HCEC 1CT (cell line): ENCODE data around the gene PRSS57.
A peak's percentile ranks its signal among the peaks of the same experiment; 100 is the strongest.

ENCODE experiments used
- DNase-seq: peaks from one replicate; pipeline ENCODE4 v3.0.0-alpha.2; 2017

Gene PRSS57

DNA sequence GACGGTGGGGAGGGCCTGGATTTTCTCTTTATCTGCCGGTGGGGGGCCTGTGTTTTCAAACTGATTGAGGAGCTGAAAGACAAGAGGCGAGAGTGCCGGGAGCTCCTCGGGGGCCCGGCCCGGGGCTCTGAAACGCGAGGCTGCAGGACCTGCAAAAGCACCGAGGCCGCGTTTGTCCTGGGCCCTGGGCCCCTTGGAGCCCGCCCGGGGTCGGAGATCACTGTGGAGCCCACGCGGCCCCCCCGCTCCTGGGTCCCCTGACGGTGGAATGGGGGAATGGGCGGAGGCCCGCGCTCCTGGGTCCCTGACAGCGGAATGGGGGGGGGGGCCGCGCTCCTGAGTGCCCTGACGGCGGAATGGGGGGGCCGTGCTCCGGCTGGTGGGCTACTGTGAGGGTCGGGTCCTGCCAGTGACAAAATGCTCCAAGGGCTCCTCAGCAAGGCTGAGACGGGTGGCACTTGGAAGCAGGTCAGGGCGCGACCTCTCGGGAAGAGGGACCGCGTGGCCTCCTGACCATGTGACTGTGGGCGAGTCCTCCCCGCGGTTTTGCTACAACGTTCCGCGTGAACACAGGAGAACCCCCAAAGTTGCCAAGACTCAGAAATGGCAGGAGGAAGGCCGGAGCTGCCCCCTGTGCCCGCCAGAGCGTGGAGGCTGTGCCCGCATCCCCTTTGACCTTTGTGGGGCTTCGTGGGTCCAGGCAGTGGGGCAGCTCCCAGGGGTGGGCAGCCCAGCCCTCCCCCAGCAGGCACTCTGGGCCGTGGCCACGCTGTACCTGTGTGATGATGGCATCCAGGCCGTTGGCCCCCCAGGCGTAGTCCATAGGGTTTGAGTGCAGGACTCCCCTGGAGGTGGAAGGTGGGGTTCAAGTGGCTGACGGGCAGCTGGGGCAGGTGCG is 46.1 kb downstream of the PRSS57 start:
- no peak for DNase-seq

DNA sequence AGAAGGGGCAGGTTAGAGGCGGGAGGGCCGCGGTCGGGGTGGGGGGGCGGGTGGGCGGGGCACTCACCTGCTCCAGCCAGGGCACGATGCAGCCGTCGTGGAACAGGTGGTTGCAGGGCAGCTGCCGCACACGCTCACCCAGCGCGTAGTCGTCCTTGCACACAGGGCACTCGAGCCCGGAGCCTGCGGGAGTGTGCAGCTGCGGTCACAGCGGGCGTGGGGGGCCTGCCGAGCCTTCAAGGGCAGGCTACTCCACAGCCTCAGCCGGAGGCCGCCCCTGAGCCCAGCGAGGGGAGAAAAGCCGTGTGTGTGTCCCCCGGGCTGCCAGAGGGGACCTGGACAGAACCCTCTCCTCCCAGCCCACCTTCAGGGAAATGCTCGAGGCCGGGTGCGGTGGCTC is 46.9 kb downstream of the PRSS57 start:
- no peak for DNase-seq

DNA sequence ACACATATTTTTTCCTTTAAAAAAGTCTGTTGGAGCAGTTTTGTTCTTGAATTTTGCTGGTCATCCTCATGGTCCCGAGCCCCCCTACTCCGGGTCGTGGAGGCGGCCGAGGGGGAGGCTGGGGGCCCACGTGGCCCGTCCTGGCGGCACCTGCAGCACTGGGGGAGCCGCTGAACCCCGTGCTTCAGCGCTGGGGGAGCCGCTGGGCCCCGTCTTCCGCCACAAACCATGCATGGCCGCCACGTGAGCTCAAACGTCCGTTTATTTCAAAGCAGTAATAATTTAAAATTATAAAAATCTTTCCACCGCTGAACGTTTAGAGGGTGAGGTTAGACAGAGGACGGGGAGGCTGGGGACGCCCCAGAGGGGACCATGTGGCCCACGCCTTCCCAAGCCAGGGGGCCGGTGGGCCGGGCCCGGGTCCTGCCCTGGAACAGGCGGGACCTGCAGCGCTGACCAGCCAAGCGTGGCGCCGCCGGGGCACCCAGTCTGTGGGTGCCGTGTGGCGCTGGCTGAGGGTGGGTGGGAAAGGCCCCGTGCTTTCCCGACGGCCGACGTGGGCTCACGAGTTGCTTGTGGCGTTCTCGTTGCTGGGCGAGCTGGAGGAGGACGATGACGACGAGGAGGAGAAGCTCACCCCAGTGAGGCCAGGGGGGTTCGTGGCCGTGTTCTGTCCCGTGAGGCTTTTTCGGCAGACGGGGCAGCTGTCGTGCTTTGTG is 47.5 kb downstream of the PRSS57 start:
- DNase-seq: no peak

DNA sequence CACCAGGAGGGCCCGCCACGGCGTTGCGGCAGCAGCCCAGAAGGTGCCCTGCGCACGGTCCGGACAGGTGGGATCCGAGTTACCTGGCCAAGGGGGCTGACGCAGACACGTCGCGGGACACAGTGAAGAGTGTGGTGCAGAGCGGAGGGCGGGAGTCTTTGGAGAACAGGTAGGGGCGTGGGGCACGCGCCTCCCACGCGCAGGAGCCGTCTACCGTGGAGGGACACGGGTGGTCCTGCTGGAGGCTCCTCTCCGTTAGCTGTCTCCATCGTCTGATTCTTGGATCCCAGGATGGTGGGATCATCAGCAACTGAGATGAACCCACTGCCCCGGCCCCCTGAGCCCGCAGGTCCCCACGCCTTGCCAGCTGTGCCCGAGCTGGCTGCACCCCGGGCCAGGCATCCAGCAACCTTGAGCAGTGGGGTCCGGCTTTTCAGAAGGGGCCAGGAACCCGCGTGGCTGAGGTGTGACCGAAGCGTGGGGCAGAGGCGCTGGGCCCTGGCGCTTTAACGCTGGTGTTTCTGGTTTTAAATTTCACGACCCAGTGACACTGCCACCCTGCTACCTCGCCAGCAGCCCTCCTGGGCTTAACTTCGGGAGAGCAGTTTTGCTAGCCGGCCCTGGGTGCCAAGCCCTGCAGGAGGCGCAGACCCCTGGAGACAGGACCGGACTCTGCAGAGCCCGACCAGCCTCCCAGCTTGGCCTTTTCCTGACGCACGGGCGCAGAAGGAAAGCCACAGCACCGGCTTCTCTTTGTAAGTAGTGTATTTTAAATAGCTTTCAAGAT is 48.3 kb downstream of the PRSS57 start:
- no peak for DNase-seq

DNA sequence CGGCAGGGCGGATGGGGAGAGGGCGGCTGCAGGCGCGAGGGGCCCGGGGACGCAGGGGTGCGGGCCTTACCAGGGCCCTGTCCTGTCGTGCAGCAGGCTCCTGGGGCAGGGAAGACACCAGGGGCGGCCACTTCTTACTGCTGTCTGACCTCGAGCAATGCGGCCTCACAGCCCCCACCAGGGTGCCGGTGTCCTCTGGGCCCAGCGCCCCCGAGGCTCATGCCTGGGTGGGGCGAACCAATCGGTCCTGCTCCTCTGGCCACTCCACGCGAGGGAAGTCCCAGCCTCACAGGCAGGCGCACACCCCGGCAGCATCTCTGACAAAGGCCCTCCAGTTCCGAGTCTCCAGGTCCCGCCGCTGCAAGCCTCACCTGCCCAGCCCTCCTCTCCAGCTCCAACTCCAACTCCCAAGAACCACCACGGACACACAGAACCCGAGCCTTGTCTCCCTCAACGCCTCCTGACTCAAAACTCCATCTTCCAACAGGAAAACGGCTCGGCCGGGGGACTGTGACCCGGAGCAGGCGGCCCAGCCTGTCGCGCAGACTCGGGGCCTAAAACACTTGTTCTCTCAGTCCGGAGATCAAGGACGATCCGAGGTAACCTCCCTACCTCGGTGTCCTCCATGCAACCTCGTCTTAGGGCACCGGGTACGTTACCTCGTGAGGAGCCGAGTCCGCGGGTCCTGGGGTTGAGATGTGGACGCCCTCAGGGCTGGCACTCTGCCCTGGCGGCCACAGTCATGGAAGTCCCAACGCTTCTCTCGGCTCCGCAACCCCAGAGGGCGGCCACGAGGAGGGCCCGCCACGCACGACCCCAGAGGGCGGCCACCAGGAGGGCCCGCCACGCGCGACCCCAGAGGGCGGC is 49.1 kb downstream of the PRSS57 start:
- DNase-seq: no peak

DNA sequence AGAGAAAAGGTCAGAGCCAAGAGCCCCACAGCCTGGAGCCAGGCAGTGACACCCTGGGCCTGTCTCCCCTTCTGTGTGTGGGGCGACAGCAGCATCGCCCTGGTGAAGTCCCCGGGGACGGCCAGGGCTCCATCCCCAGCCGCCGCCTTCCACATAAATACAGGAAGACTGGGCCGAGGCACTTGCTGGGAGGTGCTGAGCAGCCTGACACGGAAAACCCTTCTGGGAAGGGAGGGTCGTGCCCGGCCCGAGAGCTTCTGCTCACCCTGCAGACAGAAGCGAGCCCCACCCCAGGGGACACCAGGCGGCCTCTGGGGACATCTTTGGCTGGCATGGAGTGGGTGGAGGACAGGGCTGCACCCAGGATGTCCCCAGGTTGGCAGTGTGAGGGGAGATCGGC is 50.5 kb downstream of the PRSS57 start:
- no peak for DNase-seq

DNA sequence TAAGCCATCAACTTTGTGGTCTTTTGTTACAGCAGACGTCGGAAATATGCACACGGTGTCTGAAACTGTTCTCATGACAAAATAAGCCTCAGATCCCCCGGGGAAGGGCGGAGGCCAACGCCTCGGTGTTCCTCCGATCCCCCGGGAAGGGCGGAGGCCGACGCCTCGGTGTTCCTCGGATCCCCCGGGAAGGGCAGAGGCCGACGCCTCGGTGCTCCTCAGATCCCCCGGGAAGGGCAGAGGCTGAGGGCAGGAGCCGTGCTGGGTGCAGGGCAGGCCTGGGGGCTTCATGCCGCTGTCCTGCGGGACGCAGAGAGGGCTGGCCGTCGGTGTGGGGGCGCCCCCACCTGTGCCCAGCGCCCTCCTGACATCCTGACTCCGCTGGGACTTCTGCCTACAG is 50.9 kb downstream of the PRSS57 start:
- DNase-seq: no peak

DNA sequence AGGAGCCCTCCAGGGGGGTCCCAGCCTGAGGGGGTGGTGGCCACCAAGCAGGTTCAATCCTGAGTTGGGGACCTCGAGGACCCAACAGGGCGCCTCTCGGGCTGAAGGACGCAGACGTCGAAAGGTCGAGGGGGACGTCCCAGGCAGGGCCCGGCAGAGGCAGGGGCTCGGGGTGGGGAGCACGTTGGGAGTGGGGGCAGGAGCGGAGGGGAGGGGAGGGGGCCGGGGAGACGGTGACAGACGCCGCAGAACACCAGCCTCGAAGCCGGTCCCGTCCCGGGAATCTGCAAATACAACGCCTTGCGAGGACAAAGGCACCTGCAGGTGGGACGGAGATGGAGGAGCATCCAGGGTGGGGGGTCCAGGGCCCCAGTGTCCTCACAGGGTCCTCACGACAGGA is 51.5 kb downstream of the PRSS57 start:
- DNase-seq: no peak

DNA sequence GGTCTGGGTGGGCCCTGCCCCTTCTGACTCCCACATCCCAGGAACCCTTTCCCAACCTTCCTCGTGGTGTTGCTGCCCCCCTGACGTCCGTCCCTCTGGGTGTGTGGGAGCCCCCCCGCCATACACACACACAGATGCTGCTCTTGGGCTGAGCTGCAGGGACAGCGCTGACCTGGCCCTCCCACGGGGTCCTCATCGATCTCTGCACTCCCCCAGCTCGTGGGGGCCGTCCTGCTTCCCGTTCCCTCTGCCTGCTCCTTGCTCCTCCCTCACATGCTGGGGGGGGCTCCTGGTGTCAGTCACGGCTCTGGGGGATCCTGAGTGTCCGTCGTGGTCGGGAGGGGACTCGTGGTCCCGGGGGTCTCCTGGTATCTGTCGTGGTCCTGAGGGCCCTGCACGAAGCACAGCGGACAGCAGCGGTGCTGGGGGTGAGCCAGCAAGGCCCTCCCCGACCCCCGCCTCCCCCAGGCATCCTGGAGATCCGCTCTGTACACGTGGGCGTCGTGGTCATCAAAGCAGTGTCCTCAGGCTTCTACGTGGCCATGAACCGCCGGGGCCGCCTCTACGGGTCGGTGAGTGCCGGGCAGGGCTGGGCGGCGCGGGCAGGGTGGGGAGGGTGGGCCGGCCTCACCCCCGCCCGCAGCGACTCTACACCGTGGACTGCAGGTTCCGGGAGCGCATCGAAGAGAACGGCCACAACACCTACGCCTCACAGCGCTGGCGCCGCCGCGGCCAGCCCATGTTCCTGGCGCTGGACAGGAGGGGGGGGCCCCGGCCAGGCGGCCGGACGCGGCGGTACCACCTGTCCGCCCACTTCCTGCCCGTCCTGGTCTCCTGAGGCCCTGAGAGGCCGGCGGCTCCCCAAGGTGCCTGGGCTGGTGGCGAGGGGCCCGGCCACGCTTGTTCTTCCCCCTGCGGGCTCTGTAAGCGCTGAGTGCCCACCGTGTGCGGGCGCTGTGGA is 52.2 kb downstream of the PRSS57 start:
- DNase-seq: no peak

DNA sequence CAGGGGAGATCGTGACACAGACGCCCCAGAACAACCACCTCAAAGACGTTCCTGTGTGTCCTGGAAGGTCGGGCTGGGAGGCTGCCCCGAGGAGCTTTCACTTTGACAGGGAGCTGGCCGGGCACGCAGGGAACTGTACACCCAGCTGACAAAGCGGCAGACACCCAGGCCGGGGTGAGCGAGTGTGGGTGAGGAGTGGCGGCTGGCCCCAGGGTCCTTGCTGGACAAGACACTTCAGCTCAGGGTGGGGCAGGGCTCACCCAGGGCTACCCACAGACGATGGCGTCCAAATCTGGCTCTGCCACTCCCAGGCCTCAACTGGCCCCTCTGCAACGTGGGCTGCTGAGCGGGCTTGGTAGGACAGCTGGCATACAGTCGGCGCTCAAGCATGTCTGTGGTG is 53.5 kb downstream of the PRSS57 start:
- DNase-seq: no peak

DNA sequence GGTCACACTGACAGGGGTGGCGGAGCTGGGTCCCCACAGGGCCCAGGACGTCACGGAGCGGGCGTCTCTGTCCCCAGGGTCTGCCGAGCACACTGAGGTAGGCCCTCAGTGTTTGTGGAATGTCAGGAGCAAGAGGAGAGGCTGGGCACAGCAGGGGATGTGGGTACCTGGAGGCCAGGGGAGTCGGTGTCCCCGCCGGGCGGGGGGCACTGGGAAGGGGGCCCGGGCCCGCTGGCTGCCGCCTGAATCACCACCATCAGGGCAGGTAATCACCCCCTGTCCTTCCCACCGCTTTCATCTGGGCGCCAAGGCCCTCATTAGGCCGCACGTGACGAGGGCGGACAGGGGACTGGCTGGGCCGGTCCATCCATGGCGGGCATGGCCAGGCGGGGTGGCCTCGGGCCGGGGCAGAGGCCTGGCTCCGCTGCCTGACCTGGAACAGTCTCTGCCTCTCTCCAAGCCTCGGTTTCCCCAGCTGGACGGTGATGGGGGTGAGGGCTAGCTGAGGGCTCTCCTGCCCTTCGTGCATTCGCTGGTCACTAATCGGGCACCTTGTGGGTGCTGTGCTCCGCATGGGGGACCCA is 54.6 kb downstream of the PRSS57 start:
- no peak for DNase-seq

DNA sequence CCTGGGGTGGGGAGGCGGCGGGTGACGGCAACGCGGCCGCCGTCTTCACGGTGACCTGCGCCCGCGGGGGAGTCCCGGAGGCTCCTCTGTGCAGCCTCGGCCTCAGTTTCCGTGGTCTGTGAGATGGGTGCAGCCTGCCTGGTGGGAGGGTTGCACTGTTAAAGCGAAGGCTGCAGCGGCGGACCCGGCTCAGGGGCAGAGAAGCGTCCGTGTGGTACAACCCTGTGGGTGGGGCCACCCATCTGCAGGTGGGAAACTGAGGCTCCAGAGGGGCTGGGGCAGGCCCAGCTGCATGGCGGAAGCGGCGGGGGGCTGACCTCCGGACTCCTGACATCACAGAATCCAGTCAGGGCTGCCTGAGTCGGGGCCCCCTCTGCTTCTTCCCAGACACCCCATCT is 55.1 kb downstream of the PRSS57 start:
- DNase-seq: no peak

DNA sequence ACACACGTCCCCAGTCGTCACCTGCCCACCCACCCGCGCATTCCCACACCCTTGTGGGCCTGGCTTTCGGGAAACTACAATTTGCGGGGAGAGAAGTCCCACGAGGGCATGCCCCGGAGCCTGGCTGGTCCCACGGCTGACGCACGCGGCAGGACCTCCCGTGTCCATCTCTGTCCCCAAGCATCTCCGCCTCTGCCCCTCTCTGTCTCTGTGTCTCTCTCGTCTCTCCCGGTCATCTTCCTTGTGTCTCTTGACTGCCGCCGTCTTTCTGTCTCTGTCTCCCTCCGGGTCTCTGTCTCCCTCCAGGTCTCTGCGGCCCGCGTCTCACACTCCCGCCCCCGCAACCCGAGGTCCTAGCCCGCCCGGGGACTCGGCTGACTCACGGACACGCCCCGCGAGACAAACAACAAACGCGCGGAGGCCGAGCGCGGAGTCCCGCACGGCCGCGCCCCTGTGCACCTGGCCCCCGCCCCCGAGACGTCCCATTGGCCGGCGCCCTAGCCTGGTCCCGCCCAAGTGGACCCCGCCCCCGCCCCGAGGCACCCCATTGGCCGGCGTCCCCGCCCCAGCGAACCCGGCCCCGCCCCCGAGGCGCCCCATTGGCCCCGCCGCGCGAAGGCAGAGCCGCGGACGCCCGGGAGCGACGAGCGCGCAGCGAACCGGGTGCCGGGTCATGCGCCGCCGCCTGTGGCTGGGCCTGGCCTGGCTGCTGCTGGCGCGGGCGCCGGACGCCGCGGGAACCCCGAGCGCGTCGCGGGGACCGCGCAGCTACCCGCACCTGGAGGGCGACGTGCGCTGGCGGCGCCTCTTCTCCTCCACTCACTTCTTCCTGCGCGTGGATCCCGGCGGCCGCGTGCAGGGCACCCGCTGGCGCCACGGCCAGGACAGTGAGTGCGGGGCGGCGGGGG is 55.7 kb downstream of the PRSS57 start, which contains the start of gene FGF22:
Gene FGF22 (plus strand): TSS at position 627 of the 908 bp plus-strand sequence. CDS start 47 bp downstream, at position 674.
- peak; percentile 69 for DNase-seq

DNA sequence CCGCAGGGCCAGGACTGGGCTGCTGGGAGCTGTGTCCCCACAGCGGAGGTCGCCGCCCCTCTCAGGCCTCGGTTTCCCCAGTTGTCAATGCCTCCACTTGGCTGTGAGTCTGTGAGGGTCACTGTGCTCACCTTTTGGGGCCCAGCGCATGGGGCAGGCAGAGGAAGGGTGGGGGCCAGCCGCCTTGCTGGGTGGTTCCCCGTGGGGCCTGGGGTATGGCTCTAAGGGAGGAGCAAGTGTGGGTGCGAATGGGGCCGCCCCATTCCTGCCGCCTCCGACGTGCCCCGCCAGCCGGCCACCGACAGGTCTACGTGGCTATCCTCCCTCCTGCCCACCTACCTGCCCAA is 56.4 kb downstream of the PRSS57 start:
- DNase-seq: no peak
